ENCODE measurements around the gene CIART.

DNA sequence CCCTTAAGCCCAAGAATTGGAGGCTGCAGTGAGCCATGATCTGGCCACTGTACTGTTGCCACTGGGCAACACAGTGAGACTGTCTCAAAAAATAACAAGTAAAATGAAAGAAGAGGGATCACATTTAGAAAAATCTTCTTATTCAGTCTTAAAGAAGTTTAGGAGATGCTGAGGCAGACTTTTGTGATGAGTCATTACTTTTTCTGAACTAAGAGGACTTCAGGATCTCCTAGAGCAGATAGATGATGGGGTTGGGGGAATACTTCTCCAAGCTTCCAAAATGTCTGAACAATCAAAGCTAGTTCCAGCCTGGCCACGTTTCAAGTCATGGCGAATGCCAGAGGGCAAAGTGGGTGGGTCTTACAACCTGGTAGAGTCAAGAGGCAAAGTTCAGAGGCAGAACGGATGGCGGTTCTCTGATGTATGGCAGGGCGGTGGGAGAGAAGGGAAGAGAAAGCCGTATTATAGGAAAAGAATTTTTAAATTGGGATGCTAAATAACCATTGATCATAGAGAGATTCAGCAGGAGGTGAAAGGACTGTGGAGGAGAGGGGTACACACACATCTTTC lies 2.1 kb upstream of the CIART start:
- TF ChIP-seq, protein P1, sequence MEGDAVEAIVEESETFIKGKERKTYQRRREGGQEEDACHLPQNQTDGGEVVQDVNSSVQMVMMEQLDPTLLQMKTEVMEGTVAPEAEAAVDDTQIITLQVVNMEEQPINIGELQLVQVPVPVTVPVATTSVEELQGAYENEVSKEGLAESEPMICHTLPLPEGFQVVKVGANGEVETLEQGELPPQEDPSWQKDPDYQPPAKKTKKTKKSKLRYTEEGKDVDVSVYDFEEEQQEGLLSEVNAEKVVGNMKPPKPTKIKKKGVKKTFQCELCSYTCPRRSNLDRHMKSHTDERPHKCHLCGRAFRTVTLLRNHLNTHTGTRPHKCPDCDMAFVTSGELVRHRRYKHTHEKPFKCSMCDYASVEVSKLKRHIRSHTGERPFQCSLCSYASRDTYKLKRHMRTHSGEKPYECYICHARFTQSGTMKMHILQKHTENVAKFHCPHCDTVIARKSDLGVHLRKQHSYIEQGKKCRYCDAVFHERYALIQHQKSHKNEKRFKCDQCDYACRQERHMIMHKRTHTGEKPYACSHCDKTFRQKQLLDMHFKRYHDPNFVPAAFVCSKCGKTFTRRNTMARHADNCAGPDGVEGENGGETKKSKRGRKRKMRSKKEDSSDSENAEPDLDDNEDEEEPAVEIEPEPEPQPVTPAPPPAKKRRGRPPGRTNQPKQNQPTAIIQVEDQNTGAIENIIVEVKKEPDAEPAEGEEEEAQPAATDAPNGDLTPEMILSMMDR (conservative IDR thresholded peaks at IDR 0.05; ENCODE audit: low read depth, low read length) = no peak
- TF ChIP-seq EZH2 (IDR thresholded peaks at IDR 0.05; ENCODE audit: low read length, unreplicated experiment) = no peak
